ENCODE results near the gene STK10. TPM values are rescaled to one million over a fixed set of nuclear protein-coding genes. Genes with fewer than 3 reads are reported as not detected.

Gene STK10
- total and polyA plus RNA-seq, 2 of the 8 experiments (the other 6 are each of a cell fraction or from before 2014, with no cell fraction given): 10.5 to 21.4 TPM

DNA sequence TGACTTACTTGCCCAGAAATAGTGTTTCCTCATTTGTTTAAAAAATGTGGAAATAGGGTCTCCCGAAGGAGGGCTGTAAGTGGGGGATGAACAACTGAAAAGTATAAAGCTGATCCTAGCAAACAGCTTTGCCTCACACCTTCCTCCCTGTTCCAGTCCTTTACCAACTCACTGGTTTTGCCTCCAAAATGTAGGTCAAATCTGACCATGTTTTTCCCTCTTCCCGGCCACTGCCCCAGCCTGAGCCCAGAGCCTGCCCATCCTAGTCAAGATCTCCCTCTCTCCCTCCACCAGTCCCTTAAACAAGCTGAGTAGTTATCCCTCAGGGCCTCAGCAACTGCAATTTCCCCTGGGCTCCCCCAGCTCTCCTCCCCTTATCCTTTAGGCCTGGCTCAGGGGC lies 99.2 kb downstream of the STK10 start:
- no peak overlapping the region for H2AK5ac ChIP-seq (ENCODE audit: low read depth, low read length)
- no peak overlapping the region for H4K5ac ChIP-seq (ENCODE audit: insufficient read length, low read depth, low read length)
- no peak overlapping the region for H3K4me3 ChIP-seq (ENCODE audit: extremely low read depth in 1 of 4, insufficient read depth in 2 of 4, low read depth in 3 of 4, low read length in 4 of 4)
- no peaks in the 10 kb centered on the region for H3K9me3 ChIP-seq (ENCODE audit: insufficient read depth in 2 of 2, low read depth in 1 of 2, low read length in 1 of 2)
- H4K20me1 ChIP-seq (replicated peaks in 1 of 2; ENCODE audit: control insufficient read depth in 1 of 2, insufficient read depth in 2 of 2, low read length in 2 of 2): peaks cover 0 to 2% of the 10 kb centered on the region in 2 experiments
- CTCF ChIA-PET (ENCODE audit: partially characterized antibody): interaction anchor here (0.8 to 1.1 kb wide), 2 partner anchors 9 to 29 kb away, joined by 3 to 4 read pairs; no protein-coding TSS in a partner anchor
- POLR2A ChIA-PET (ENCODE audit: partially characterized antibody): no interaction called here
- no peaks in the 10 kb centered on the region for H3K79me1 ChIP-seq (ENCODE audit: low read depth, low read length)
- no peak overlapping the region for H3K56ac ChIP-seq (replicated peaks; ENCODE audit: insufficient read length, low read depth, low read length)
- H3K4me1 ChIP-seq (replicated peaks in 1 of 4; ENCODE audit: control insufficient read depth in 3 of 4, insufficient read depth in 4 of 4, low read length in 3 of 4): no peaks in the 10 kb centered on the region
- DNase-seq (ENCODE audit: low read depth in 1 of 2, low spot score in 2 of 2): no peak
- H3K9ac ChIP-seq (replicated peaks in 1 of 4; ENCODE audit: extremely low read depth in 1 of 4, low read depth in 3 of 4, low read length in 3 of 4): no peak overlapping the region
- H3K27me3 ChIP-seq (replicated peaks in 1 of 4; ENCODE audit: control insufficient read depth in 3 of 4, extremely low read depth in 1 of 4, insufficient read depth in 3 of 4, low read length in 3 of 4): no peaks in the 10 kb centered on the region
- H3K27ac ChIP-seq (ENCODE audit: low read depth, low read length): no peak overlapping the region
- no peak overlapping the region for H2BK15ac ChIP-seq (ENCODE audit: low read length)
- H2BK20ac ChIP-seq (ENCODE audit: low read length): no peak overlapping the region
- H3K4ac ChIP-seq (replicated peaks; ENCODE audit: insufficient read length, low read depth, low read length): no peak overlapping the region
- FAIRE-seq: no peak
- peaks cover 9% of the 10 kb centered on the region; the same call in 1 of the 2 replicates for H3K23me2 ChIP-seq (ENCODE audit: low read depth, low read length)
- H4K8ac ChIP-seq (ENCODE audit: extremely low read depth, insufficient read depth, low read length): no peak overlapping the region
- no peak overlapping the region for H2BK120ac ChIP-seq (replicated peaks; ENCODE audit: low read depth, low read length)
- H3K79me2 ChIP-seq (ENCODE audit: control insufficient read depth in 1 of 2, insufficient read depth in 2 of 2, low read length in 2 of 2): no peaks in the 10 kb centered on the region
- no peak overlapping the region for H3K23ac ChIP-seq (ENCODE audit: insufficient read length)
- 0 out of 8 replicates have a peak, but pooled peaks cover 0 to 2% (median 0%) of the 10 kb centered on the region in 4 experiments for H3K36me3 ChIP-seq (ENCODE audit: control insufficient read depth in 2 of 4, insufficient read depth in 4 of 4, low read length in 3 of 4)
- no peak overlapping the region for H2BK12ac ChIP-seq (ENCODE audit: low read depth, low read length)
- H3K4me2 ChIP-seq (ENCODE audit: insufficient read depth in 1 of 2, low read depth in 2 of 2, low read length in 2 of 2): no peak overlapping the region
- H3K18ac ChIP-seq (ENCODE audit: extremely low read depth, low read length): no peak overlapping the region
- 94% methylated on average over 2 of the region's 2 CpGs; no CpG with 5 or more reads in 1 of the 2 experiments for WGBS, 2 experiments (ENCODE audit: extremely low coverage in 1 of 2, insufficient coverage in 1 of 2, insufficient read length in 1 of 2, insufficient replicate concordance in 2 of 2, low coverage in 1 of 2, low lambda C conversion rate in 2 of 2, missing lambda C conversion rate in 1 of 2)
- no peak overlapping the region for H2AFZ ChIP-seq (ENCODE audit: low read length)
- no peak overlapping the region for H2BK5ac ChIP-seq (ENCODE audit: low read depth, low read length)
- H3K14ac ChIP-seq (ENCODE audit: insufficient read length): no peak overlapping the region
- H4K91ac ChIP-seq (replicated peaks; ENCODE audit: insufficient read length, low read length): no peak overlapping the region
- no peak for TF ChIP-seq SAP30 (IDR thresholded peaks at IDR 0.05; ENCODE audit: insufficient read depth, insufficient replicate concordance, low read length)
- no peak for TF ChIP-seq RXRA (IDR thresholded peaks at IDR 0.05; ENCODE audit: insufficient read depth, low read depth, low read length)
- no peak for TF ChIP-seq SP1 (IDR thresholded peaks at IDR 0.05; ENCODE audit: low read depth, low read length)
- TF ChIP-seq JUN (IDR thresholded peaks at IDR 0.05; ENCODE audit: low read depth, low read length): no peak
- TF ChIP-seq POLR2A (IDR thresholded peaks at IDR 0.05; ENCODE audit: control extremely low read depth in 1 of 2, low read depth in 2 of 2, low read length in 2 of 2): no peak
- TF ChIP-seq, protein P1, sequence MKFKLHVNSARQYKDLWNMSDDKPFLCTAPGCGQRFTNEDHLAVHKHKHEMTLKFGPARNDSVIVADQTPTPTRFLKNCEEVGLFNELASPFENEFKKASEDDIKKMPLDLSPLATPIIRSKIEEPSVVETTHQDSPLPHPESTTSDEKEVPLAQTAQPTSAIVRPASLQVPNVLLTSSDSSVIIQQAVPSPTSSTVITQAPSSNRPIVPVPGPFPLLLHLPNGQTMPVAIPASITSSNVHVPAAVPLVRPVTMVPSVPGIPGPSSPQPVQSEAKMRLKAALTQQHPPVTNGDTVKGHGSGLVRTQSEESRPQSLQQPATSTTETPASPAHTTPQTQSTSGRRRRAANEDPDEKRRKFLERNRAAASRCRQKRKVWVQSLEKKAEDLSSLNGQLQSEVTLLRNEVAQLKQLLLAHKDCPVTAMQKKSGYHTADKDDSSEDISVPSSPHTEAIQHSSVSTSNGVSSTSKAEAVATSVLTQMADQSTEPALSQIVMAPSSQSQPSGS (IDR thresholded peaks at IDR 0.05; ENCODE audit: low read length): no peak
- TF ChIP-seq, protein P2, sequence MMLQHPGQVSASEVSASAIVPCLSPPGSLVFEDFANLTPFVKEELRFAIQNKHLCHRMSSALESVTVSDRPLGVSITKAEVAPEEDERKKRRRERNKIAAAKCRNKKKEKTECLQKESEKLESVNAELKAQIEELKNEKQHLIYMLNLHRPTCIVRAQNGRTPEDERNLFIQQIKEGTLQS (IDR thresholded peaks at IDR 0.05; ENCODE audit: insufficient read depth, low read depth, low read length): no peak
- TF ChIP-seq TCF12 (IDR thresholded peaks at IDR 0.05; ENCODE audit: low read depth, low read length): no peak
- TF ChIP-seq TAF7 (optimal IDR thresholded peaks at IDR 0.05; ENCODE audit: borderline replicate concordance, low read depth, low read length): no peak
- no peak for TF ChIP-seq BACH1 (IDR thresholded peaks at IDR 0.05; ENCODE audit: low read length)
- TF ChIP-seq TBP (IDR thresholded peaks at IDR 0.05; ENCODE audit: low read depth, low read length): no peak
- TF ChIP-seq SP4 (IDR thresholded peaks at IDR 0.05; ENCODE audit: low read length): no peak
- TF ChIP-seq CBX8 (IDR thresholded peaks at IDR 0.05; ENCODE audit: borderline replicate concordance, low read depth, low read length): no peak

All from H1 (cell line).